ENCODE data around the gene FAM136A. TPM values are rescaled to one million over a fixed set of nuclear protein-coding genes. Genes with fewer than 3 reads are reported as not detected.

FAM136A gene
- total and polyA plus RNA-seq, 9 donors = 34.4 to 41.7 (median 37.2) TPM

DNA sequence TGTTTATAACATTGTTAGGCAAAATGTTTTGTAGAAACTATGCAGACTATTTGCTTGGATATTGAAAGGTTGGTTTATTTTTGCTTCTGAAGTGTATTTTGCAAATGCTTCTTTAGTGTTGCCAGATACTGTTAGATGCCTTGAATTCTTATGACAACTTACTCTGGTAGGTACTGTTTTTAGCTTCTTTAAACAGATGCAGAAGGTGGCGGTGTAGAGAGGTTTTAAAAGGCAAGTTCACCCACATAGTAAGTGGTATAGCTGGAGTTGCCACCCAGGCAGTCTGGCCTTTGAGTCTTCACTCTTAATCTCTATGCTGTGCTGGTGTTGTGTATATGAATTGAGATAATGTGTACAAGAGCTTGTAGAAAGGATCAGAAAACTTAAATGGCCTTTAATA, 40.4 kb downstream of the FAM136A start:
- Histone ChIP-seq H3K9me3 (replicated peaks; ENCODE audit: control insufficient read depth, low read depth, low read length) (no peaks in the 10 kb centered on the region), H3K4me3 (ENCODE audit: low read length) (no peak overlapping the region), H3K4me1 (ENCODE audit: control insufficient read depth, insufficient read depth, low read length) (peaks cover 22% of the 10 kb centered on the region), H3K27ac (ENCODE audit: low read length) (no peak overlapping the region), H3K36me3 (ENCODE audit: control insufficient read depth, insufficient read depth, low read length) (peaks cover 36% of the 10 kb centered on the region), H3K27me3 (ENCODE audit: control insufficient read depth, insufficient read depth, low read length) (no peaks in the 10 kb centered on the region)
- WGBS (ENCODE audit: insufficient coverage) = 80% methylated on average over 1 of the region's 1 CpG
- DNase-seq = no peak

DNA sequence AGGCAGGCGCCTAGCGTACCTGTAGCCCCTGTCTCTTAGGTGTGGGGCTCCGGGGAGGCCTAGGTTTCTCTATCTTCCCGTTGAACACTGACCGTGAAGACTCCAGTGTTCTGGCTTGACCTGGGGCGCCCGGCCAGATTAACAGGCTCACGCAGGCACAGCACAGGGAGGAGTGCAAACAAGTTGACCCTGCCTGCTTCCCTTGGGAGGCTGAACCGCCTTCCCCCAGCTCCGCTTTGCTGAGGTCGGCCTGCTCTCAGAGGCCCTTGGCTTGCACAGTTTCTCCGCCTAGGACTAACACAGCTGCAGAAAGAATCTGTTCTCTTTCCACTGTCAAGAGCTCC, 43.4 kb downstream of the FAM136A start:
- 4% methylated on average over 12 of the region's 12 CpGs for WGBS (ENCODE audit: insufficient coverage)
- H3K27ac ChIP-seq (ENCODE audit: low read length) = peak overlapping the region; percentile 57
- peak; percentile 84 for DNase-seq

DNA sequence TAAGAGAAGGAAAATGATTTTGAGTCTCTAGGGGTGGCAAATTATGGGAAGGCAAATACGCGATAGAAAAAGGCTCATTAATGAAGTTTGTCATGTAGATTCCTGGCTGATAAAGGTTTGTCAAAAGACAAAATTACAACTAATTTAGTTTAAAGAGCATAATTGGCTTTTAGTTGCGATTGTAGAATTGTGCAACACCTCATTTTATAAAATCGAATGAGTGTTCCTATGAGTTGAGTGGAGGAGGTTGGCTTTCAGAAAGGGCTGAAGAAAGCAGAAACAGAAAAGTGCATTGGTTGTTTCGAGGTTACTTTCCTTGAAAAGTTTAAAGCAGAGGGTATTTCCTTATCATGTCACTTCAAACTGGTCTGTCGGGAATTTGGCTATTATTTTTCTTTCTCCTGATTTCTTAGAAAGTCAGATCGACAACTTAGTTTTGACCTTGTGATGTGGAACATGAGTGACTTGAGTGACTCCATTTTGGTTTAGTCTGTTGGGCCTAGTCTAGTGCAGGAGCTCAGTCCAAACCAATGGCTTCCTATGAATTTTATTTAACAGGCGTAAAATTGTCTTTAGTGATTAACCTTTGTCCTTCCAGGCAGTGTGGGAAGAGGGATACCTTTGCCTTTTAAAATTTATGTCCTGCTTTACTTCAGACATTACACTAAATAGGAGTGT, 46.1 kb downstream of the FAM136A start:
- Histone ChIP-seq H3K9me3 (replicated peaks; ENCODE audit: control insufficient read depth, low read depth, low read length) (no peaks in the 10 kb centered on the region), H3K27ac (ENCODE audit: low read length) (no peak overlapping the region)
- WGBS (ENCODE audit: insufficient coverage) = 100% methylated on average over 2 of the region's 8 CpGs

More for the DNA sequence above, 43.4 kb downstream of the FAM136A start:
- Histone ChIP-seq H3K27me3 (ENCODE audit: control insufficient read depth, insufficient read depth, low read length) (no peaks in the 10 kb centered on the region), H3K4me1 (ENCODE audit: control insufficient read depth, insufficient read depth, low read length) (peaks cover 22% of the 10 kb centered on the region), H3K9me3 (replicated peaks; ENCODE audit: control insufficient read depth, low read depth, low read length) (no peaks in the 10 kb centered on the region), H3K4me3 (ENCODE audit: low read length) (peak overlapping the region; percentile 64), H3K36me3 (ENCODE audit: control insufficient read depth, insufficient read depth, low read length) (peaks cover 13% of the 10 kb centered on the region)

DNA sequence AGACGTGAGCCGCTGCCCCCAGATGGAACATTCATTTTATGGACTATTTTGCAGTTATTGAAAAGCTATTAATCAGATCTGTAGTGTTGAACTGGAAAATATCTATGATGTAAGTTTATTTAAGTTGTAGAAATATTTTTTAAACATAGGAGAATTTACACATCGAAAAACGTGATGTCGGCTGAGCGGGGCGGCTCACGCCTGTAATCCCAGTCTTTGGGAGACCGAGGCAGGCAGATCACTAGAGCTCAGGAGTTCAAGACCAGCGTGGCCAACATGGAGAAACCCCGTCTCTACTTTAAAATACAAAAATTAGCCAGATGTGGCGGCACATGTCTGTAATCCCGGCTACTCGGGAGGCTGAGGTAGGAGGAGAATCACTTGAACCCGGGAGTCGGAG, 51.4 kb downstream of the FAM136A start:
- no peaks in the 10 kb centered on the region for H3K9me3 ChIP-seq (replicated peaks; ENCODE audit: control insufficient read depth, low read depth, low read length)
- H3K27ac ChIP-seq (ENCODE audit: low read length) = no peak overlapping the region
- DNase-seq = no peak
- peaks cover 7% of the 10 kb centered on the region for H3K4me1 ChIP-seq (ENCODE audit: control insufficient read depth, insufficient read depth, low read length)
- no peak overlapping the region for H3K4me3 ChIP-seq (ENCODE audit: low read length)
- 79% methylated on average over 6 of the region's 16 CpGs for WGBS (ENCODE audit: insufficient coverage)
- no peaks in the 10 kb centered on the region for H3K36me3 ChIP-seq (ENCODE audit: control insufficient read depth, insufficient read depth, low read length)
- no peaks in the 10 kb centered on the region for H3K27me3 ChIP-seq (ENCODE audit: control insufficient read depth, insufficient read depth, low read length)

More for the DNA sequence above, 46.1 kb downstream of the FAM136A start:
- peaks cover 7% of the 10 kb centered on the region for H3K36me3 ChIP-seq (ENCODE audit: control insufficient read depth, insufficient read depth, low read length)
- H3K4me1 ChIP-seq (ENCODE audit: control insufficient read depth, insufficient read depth, low read length) = peaks cover 19% of the 10 kb centered on the region
- no peak for DNase-seq
- no peak overlapping the region for H3K4me3 ChIP-seq (ENCODE audit: low read length)
- no peaks in the 10 kb centered on the region for H3K27me3 ChIP-seq (ENCODE audit: control insufficient read depth, insufficient read depth, low read length)

DNA sequence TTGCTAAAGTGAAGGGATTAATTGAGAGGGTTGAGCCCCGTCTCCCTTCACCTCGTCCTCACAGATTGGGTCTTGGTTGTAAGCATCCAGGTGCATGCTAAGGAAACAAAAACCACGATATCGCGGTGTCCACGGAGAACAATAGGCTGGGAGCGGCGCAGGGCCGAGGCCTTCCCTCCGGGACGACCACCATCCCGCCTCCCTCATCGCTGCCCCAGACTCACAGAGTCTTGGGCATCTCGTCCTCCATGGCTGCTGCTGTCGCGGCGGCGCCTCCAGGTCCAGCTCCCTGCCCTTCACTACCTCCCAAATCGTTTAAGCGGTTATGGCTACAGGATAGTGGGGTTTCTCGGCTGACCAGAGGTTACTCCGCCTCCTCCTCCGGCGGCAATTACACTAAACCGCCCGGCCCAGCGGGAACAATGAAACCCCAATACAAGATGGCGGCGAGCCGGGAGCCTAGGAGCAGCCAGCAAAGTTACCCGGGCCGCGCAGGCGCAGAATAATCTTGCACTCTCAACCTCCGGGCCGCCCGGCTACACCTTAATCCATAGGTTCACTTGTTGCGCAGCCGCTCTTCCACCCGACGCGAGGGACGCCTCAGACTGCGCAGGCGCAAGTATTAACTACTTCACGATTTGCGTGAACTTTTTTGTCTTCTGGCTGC, 53.6 kb downstream of the FAM136A start, which contains the start of gene TIA1:
Gene TIA1, minus strand, starts transcription at position 448 of the 667 bp plus-strand sequence. Its CDS starts 198 bp downstream, at position 250.
- under 1% methylated on average over 30 of the region's 47 CpGs for WGBS (ENCODE audit: insufficient coverage)
- Histone ChIP-seq H3K4me1 (ENCODE audit: control insufficient read depth, insufficient read depth, low read length) (peaks cover 7% of the 10 kb centered on the region), H3K27ac (ENCODE audit: low read length) (peak within 1 kb of the TSS; percentile 97), H3K27me3 (ENCODE audit: control insufficient read depth, insufficient read depth, low read length) (no peaks in the 10 kb centered on the region), H3K4me3 (ENCODE audit: low read length) (peak within 1 kb of the TSS; percentile 78), H3K36me3 (ENCODE audit: control insufficient read depth, insufficient read depth, low read length) (no peaks in the 10 kb centered on the region), H3K9me3 (replicated peaks; ENCODE audit: control insufficient read depth, low read depth, low read length) (no peaks in the 10 kb centered on the region)
- peak; percentile 99 for DNase-seq

DNA sequence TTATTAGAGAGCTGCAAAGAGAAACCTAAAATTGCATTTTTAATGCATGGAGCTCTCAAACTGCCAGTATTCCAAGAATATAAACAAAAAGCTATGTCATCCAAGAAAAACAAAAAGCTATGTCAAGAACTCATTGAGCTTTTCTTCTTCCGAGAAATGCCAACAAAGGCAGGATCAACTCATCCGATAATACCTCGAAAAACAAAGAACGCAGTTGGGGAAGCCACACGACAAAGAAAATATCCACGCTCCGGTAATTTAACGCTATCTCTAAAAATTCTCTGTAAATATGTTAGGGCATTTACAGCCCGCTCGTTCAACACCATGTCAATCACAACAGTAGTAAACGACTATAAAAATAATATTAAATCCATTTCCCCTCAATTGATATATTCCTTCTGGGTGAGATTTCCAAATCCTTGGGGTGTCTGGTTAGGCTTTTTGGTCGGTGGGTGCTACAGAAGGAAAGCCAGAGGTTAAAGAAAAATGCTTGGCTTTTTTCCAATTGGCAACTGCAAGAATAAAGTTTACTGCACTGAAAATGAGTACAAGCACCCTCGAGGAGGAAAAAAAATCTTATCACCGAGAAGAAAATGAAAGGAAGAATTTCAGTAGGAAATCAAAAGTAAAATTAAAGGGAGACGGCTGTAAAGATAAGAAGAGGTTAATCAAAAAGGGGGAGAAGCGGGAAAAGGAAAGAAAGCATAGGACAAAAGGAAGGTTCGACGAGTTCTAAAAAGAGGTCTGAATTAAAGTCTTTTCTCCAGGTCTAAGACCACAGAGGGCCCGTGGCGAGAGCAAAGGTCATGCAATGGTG, 54.3 kb downstream of the FAM136A start:
- 0% methylated on average over 7 of the region's 20 CpGs for WGBS (ENCODE audit: insufficient coverage)
- Histone ChIP-seq H3K4me3 (ENCODE audit: low read length) (peak overlapping the region; percentile 78), H3K36me3 (ENCODE audit: control insufficient read depth, insufficient read depth, low read length) (no peaks in the 10 kb centered on the region), H3K27me3 (ENCODE audit: control insufficient read depth, insufficient read depth, low read length) (no peaks in the 10 kb centered on the region), H3K9me3 (replicated peaks; ENCODE audit: control insufficient read depth, low read depth, low read length) (no peaks in the 10 kb centered on the region), H3K27ac (ENCODE audit: low read length) (peak overlapping the region; percentile 97), H3K4me1 (ENCODE audit: control insufficient read depth, insufficient read depth, low read length) (peaks cover 7% of the 10 kb centered on the region)
- peak; percentile 83 for DNase-seq

Other genes with a start within 250 kb of the FAM136A start
- 36.1 TPM for gene PCBP1, start 214.6 kb downstream of the FAM136A start, total RNA-seq
- 100 to 1,000 TPM; 269 to 318 (median 299) TPM for gene PCBP1, start 214.6 kb downstream of the FAM136A start, polyA plus RNA-seq (ENCODE audit: insufficient read depth in 1 of 8, insufficient read length in 8 of 8, low replicate concordance in 1 of 8)
- 12.6 TPM for gene C2orf42, start 111.0 kb downstream of the FAM136A start, total RNA-seq
- 10 to 100 TPM in 2 of 8 donors, 1 to 10 TPM in 6; 7.7 to 11.9 (median 8.5) TPM for gene C2orf42, start 111.0 kb downstream of the FAM136A start, polyA plus RNA-seq (ENCODE audit: insufficient read depth in 1 of 8, insufficient read length in 8 of 8, low replicate concordance in 1 of 8)
- 158 TPM for gene TIA1, start 53.4 kb downstream of the FAM136A start, total RNA-seq
- gene TIA1, start 53.4 kb downstream of the FAM136A start, polyA plus RNA-seq (ENCODE audit: insufficient read depth in 1 of 8, insufficient read length in 8 of 8, low replicate concordance in 1 of 8) = 100 to 1,000 TPM; 144 to 244 (median 176) TPM
- gene PCYOX1, start 43.9 kb downstream of the FAM136A start, total RNA-seq = 31.3 TPM
- 10 to 100 TPM; 26.8 to 41.2 (median 33.3) TPM for gene PCYOX1, start 43.9 kb downstream of the FAM136A start, polyA plus RNA-seq (ENCODE audit: insufficient read depth in 1 of 8, insufficient read length in 8 of 8, low replicate concordance in 1 of 8)
- 88.5 TPM for gene SNRPG, start 8.3 kb downstream of the FAM136A start, total RNA-seq
- 100 to 1,000 TPM in 1 of 8 donors, 10 to 100 TPM in 7; 78.2 to 113 (median 91.5) TPM for gene SNRPG, start 8.3 kb downstream of the FAM136A start, polyA plus RNA-seq (ENCODE audit: insufficient read depth in 1 of 8, insufficient read length in 8 of 8, low replicate concordance in 1 of 8)